GM21737 (cell line): Measurements from ENCODE around the gene MAGEB1.

ENCODE experiments used
- ATAC-seq: cut with Tn5 transposase; IDR thresholded peaks from one replicate; pipeline ENCODE4 v1.9.1; 2021; ENCODE audit warnings: mild to moderate bottlenecking, moderate library complexity; ENCODE audit not compliant: unreplicated experiment

MAGEB1 gene, protein sequence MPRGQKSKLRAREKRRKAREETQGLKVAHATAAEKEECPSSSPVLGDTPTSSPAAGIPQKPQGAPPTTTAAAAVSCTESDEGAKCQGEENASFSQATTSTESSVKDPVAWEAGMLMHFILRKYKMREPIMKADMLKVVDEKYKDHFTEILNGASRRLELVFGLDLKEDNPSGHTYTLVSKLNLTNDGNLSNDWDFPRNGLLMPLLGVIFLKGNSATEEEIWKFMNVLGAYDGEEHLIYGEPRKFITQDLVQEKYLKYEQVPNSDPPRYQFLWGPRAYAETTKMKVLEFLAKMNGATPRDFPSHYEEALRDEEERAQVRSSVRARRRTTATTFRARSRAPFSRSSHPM

DNA sequence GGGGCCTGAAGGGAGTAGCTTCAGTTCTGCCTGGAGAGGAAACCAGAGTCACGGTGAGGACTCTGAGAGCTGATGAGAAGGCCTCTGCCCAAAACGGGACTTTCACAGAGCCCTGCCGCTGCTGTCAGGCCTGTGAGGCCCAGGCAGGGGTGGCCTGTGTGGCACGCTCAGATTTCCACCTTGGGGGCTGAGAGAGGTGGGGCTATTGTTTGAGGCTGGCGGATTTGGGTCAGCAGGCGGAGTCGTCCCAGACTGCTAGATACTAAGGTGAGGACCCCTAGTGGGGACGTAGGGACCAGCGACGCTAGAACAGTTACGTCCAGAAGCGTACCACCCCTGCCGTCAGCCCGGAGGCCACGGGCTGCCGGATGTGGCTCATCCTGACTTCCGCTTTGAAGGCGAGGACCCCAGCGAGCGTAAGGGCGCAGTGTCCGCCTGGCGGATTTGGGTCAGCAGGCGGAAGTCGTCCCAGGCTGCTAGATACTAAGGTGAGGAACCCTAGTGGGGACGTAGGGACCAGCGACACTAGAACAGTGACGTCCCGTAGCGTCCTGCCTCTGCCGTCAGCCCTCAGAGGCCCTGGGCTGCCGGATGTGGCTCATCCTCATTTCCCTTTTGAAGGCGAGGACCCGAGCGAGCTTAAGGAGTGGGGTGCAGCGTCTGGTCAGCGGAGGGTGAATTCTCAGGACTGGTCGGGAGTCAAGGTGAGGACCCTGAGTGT is at the start of gene MAGEB1:
Gene MAGEB1 (plus strand): TSS at position 378 of the 721 bp plus-strand sequence. CDS start 3,348 bp downstream, outside the sequence.
- ATAC-seq: no peak

DNA sequence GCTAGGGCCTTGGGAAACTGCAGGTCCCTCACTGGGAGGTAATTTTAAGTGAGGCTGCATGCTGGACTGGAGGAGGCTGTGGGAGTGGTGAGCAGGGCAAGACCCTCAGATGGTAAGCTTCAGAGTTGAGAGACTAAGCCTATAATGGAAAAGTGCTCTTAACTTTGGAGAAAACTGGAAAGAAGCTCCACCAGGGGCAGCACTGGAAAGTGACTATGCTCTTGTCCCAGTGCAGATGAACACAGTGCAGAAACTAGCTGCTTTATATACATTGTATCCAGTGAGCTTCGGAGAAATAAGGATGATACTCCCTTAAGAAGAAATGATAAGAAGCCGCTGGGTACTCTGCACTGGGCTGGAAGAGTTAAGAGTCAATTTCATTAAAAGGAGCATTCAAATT is 34.8 kb upstream of the MAGEB1 start:
- no peak for ATAC-seq

DNA sequence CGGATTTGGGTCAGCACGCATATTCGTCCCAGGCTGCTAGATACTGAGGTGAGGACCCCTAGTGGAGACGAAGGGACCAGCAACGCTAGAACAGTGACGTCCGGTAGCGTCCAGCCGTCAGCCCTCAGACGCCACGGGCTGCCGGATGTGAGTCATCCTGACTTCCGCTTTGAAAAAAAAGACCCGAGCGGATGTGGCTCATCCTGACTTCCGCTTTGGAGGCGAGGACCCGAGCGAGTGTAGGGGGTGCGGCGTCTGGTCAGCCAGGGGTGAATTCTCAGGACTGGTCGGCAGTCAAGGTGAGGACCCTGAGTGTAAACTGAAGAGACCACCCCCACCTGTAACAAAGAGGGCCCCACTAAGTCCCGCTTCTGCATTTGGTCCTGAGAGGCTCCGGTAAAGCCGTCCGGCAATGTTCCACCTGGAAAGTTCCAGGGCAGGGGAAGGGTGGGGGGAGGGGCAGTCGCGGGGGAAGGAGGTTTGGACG is 31.5 kb upstream of the MAGEB1 start, which contains the start of gene MAGEB2:
Gene MAGEB2 (plus strand): TSS at position 207 of the 487 bp plus-strand sequence. CDS start 3,018 bp downstream, outside the sequence.
- ATAC-seq: no peak

DNA sequence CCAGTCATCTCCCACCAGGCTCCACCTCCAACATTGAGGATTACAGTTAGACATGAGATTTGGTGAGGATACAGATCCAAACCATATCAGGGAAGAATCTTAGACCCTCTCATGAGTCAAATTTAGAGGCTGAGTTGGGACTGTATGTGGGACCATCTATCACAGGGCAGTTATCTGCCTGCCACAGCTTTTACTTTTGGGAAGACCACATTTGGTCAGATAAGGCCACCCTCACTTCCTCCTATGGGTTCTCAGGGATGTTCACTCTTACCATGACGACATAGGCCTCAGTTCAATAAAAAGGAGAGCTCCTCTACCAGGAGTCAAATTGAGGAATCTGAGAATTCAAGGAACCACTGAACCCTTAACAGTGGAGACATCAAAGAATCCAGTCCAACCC is 29.5 kb upstream of the MAGEB1 start:
- ATAC-seq: no peak

DNA sequence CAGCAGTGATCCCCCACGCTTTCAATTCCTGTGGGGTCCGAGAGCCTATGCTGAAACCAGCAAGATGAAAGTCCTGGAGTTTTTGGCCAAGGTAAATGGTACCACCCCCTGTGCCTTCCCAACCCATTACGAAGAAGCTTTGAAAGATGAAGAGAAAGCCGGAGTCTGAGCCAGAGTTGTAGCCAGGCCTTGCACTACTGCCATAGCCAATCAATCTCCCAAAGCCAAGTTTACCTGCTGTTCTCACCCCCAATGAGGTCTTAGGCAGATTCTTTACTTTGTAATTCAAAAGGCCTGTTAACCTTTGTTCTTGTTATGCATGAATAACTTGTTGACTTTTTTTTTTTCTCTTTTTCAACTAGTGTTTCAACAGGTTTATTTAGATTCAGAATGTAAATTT is 27.6 kb upstream of the MAGEB1 start:
- ATAC-seq: no peak

DNA sequence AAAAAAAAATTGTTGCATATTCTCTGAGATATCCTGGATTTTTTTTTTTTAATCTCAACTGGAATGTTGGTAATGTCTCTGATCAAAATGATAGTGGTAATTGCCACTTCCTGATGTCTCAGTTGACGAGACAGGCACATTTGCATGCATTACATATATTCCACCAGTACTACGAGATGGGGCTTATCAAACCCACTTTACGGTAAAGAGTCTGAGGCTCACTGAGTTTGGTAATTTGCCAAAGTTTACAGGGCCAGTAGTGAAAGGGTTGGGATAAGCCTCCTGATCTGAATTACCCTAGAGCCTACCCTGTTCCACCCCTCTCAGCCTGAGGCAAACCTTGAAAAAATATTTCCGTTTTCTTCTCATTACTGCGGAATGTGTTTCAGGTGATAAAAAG is 26.3 kb upstream of the MAGEB1 start:
- no peak for ATAC-seq

DNA sequence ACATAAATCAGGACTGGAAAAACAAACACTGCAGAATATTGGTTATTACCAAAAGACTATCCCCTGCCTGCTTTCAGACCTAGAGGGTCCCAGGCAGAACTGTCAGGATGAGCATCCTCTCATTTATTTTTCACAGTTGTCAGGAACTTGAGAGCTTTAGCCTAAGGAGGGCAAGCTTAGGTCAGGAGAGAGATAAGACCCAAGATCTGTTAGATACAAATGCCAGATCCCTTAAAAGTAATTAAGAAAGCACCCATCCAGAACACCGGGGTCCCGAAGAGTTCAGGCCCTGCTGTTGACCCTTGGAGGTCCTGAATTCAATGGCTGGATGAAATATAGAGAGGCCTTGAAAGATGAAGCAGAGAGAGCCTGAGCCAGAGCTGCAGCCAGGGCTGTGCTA is 22.4 kb upstream of the MAGEB1 start:
- no peak for ATAC-seq

DNA sequence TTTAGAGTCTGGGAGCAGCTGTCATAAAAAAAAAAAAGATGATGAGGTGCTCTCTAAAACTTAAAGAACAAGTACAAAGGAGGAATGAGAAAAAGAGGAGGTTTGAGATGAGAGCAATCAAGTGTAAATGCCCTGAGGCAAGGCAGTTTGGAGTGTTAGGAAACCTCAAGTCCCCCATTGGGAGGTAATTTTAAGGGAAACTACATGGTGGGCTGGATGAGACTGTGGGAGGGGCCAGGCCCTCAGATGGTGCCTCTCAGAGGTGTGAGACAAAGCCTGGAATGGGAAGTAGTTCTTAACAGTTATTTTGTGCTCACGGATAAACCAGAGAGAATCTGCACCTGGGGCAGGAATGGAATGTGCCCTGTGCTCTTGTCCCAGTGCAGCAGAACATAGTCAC is 18.4 kb upstream of the MAGEB1 start:
- no peak for ATAC-seq

DNA sequence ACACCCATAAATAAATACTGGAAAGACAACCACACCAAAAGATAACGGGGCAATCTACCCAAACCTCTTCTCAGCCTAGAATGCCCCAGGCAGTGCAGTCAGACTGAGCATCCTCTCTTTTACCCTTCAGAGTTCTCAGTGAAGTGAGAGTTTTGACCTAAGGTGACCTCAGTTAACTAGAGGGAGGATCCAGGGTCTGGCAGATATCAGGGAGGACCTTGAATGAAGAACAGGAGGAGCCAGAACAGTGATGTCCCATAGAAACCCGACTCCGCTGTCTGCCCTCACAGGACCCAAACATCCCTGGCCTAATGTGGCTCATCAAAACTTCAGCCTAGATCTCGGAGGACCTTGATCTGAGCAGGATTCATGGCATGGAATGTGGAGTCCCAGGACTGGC is 16.6 kb upstream of the MAGEB1 start, which contains the start of gene MAGEB3:
Gene MAGEB3 (plus strand): TSS at position 263 of the 400 bp plus-strand sequence. CDS start 5,268 bp downstream, outside the sequence.
- ATAC-seq: no peak

DNA sequence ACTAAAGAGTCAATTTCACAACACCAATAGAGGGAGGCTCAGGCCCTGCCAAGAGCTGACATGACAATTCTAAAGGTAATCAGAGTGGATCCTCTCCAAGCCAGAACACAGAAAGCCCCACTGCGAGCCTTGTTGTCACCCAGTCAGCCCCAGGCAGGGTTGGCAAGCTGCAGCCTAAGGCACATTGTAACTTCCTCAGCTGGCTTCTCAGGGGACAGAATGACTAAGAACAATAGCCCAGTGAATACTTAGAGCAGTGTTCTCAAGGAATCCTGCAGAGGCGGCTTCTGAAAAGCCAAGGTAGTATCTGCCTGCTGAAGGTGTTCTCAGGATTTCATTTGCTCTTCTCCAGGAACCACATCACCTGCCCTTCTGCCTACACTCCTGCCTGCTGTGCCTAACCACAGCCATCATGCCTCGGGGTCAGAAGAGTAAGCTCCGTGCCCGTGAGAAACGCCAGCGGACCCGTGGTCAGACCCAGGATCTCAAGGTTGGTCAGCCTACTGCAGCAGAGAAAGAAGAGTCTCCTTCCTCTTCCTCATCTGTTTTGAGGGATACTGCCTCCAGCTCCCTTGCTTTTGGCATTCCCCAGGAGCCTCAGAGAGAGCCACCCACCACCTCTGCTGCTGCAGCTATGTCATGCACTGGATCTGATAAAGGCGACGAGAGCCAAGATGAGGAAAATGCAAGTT is 5.1 kb upstream of the MAGEB1 start, which contains the start of gene MAGEB4:
Gene MAGEB4 (plus strand): TSS at position 277 of the 692 bp plus-strand sequence. CDS start 136 bp downstream, at position 413.
- no peak for ATAC-seq

DNA sequence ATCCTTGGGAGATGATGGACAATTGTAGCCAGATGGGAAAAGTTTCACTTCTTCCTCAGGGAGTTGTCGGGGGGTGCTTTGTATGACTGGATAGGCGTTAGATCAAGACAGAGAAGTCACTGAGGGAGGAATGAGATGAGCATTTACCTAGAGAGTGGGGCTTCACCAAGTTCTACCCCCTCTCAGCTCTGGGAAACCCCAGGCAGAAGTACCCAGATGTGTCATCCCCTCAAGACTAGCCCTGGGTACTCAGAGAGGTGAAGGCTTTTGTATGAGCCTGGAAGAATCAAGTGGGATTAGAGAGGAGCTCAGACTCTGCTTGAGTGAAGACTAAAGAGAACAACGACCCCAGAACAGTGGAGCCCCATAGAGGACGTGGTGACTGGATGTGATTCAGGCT is 1.9 kb downstream of the MAGEB1 start:
- ATAC-seq: no peak

DNA sequence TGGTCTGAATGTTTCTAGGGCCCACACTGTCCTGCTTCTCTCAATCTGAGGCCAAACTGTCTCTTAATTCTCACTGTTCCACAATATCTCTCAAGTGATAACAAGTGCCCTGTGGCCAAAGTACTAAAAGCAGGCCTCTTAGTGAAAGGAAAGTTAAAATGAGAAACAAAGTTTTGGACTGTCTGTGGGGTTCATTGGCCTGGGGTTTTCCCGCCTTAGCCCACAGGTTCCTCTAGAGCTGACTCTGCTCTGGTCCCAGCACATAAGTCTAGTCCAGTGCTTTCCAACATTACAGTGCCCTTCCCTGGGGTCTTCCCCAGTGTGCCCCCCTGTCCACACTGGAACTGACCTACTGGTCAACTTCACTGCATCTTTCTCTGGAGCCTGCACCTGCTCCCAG is 6.3 kb downstream of the MAGEB1 start:
- no peak for ATAC-seq

DNA sequence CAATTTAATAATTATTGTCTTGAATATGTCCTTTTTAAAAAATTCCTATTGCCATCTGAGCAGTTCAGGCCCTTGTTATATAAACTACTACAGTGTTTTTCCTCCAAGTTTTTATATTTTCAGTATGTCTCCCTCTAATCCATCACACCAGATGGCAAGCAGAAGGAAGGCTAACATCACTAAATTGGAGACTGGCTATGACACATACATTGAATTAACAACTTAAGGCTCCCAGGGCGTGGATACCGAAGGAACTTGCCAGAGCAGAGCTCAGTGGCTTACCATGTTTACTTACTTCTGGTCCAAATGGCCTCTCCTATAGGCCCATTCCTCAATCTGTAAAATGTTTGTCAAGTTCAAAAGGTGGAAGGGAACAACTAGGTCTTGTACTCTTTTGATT is 13.0 kb downstream of the MAGEB1 start:
- ATAC-seq: no peak

DNA sequence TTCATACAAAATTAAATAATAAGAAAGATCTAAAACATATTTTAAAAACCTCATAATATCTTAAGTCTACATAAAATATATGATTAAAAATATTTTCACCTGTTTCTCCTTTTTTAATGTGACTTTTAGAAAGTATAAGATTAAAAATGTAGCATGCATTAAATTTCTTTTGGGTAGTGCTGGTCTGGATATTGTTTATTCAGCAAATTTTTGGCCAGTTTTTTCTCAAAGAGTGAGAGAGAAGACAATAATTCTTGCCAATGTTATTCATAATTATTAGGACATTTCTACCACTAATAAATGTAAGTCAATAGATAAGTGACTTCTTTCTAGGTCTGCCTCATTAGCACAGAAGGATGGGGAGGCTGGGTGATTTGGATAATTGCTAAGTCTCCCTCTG is 14.1 kb downstream of the MAGEB1 start:
- ATAC-seq: no peak

DNA sequence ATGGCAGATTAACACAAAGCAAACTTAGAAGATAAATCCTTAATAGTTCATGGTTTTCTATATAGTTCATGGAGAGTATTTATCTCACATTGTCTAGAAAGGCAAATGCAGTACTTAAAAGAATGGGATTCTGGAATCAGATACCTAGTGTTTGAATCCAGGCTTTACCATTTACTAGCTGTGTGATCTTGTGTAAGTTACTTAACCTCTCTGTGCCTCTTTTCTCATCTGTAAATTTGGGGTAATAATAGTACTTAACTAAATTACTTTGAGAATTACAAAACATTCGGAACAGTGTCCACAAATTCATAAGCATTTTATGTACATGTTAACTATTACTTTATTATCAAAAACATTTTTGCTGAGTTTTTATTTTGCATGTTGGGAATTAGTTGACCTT is 15.8 kb downstream of the MAGEB1 start:
- ATAC-seq: no peak

DNA sequence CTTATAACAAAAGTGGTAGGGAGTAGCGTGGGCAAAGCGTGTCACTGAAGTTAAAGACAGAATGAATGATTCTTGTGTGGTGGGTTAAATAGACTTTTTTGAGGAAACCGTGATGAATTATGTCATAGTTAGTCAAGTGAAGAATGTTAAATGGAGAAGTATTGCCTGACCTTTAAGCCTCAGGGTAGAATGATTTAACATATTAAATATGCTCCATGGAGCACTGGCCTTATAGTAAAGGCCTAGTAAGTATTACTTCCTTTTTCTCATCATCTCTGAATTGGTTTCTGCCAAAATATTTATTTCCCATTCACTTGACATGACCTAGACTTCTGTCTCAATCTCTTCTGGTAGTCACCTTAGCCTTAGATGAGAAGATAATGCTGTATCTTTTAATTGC is 23.7 kb downstream of the MAGEB1 start:
- ATAC-seq: no peak

DNA sequence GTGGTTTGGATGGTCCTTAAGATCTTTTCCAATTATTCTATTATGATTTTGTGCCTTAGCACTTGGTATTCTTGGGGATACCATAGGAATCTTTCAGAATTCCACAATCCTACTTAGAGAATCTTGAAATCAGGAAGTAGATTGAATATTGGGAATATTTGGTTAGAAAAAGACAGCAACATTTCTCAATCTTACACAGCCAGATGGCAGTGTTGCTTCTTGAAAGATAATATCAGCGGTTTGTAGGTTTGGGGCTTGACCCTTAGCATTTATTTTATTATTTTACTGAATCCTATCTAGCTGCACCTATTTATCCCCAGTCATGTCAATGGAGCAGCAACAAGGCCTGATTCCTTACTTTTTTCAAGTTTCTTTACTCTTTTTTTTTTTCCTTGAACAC is 28.6 kb downstream of the MAGEB1 start:
- no peak for ATAC-seq

DNA sequence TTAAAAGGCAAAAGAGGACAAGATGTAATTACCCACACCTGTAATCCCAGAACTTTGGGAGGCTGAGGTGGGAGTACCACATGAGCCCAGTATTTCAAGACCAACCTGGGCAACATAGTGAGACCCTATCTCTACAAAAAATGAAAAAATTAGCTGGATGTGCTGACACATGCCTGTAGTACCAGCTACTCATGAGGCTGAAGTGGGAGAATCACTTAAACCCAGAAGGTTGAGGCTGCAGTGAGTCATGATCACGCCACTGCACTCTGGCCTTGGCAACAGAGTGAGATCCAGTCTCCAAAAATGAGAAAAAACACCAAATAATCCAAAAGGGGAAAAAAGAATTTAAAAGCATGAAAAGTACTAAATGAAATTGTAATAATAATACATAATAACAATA is 31.4 kb downstream of the MAGEB1 start:
- no peak for ATAC-seq

DNA sequence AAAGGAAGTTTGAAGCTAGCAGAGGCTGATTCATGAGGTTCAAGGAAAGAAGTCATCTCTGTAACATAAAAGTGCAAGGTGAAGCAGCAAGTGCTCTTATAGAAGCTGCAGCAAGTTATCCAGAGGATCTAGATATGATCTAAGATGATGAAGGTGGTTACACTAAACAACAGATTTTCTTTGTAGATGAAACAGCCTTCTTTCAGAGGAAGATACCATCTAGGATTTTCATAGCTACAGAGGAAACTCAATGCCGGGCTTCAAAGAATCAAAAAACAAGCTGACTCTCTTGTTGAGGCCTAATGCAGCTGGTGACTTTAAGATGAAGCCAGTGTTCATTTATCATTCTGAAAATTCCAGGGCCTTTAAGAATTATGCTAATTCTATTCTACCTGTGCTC is 33.5 kb downstream of the MAGEB1 start:
- no peak for ATAC-seq

DNA sequence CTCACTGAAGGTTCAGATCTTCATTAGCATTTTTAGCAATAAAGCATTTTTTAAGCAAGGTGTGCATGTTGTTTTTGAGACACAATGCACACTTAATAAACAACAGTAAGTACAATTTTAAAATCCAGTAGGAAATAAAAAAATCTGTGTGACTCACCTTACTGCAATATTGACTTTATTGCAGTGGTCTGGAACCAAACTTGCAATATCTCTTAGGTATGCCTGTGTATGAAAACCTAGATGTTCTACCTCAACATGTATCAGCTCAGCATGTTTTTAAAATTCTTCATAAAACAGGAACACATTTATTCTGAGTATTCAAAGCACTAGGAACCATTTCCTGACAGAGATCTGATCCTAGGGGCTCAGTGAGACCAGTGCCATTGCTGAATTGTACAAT is 35.6 kb downstream of the MAGEB1 start:
- ATAC-seq: no peak

DNA sequence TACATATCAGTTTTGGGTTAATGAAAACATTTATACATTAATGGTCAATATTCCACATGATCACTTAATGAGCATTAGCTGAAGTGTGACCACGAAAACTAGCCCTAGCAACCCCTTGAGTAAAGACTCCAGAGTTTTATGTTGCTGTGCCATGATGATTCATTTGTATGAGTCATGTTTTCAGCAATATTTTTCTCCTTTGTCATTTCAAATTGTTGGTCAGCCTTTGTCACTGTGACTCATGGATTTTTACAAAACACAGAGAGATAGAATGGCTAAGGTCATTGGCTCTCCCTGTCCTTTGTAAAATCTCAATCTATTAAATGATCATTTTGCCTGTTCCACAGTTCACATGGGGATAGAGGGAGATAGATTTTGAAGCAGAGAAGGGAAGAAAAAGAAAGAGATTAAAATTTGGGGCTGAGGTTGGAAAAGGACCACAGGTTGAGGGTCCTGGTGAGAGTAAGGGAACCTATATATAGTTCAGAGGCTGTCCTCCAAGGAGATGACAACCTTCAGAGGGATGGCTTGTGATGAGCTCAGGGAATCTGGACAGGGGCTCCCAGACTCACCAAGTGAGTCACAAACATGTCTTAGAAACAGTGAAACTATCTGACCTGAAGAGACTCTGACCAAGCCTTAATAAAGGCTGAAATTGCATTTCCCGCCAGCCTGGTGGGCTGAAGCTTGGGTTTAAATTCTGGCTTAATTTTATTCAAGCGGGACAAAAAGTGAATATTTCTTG is 36.7 kb downstream of the MAGEB1 start:
- ATAC-seq: no peak
